Measurements from ENCODE around the gene CAPN12.

DNA sequence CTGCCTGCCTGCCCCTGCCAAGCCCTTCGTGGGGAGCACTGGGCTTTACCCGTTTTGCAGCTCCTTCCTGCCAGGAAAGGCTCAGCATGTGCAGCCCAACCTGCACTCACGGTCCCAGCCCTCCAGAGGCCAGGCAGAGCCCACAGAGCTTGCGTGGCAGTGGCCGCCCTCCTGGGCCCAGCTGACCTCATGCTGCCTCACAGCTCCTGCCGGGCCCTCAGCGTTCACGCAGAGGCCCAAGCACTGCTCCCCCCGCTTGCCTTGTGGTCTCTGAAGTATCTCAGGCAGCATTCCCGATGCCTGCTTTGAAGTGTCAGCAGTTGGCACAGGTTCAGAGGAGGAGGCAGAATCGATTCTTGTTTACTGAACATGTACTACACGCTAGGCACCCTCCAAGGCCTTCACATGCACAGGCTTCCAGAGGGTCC lies 32.5 kb downstream of the CAPN12 start:
- TF ChIP-seq FOXA2 (IDR thresholded peaks at IDR 0.05) (no peak), YY1 (IDR thresholded peaks at IDR 0.05) (no peak), SP1 (IDR thresholded peaks at IDR 0.05) (no peak), TAF1 (conservative IDR thresholded peaks at IDR 0.05) (no peak), RAD21 (IDR thresholded peaks at IDR 0.05) (no peak), JUND (IDR thresholded peaks at IDR 0.05) (no peak), GABPA (IDR thresholded peaks at IDR 0.05 in 1 of 2, conservative IDR thresholded peaks at IDR 0.05 in 1 of 2) (no peak), EGR1 (IDR thresholded peaks at IDR 0.05; ENCODE audit: low read depth in 2 of 2) (no peak)
- TF ChIP-seq, protein P1, sequence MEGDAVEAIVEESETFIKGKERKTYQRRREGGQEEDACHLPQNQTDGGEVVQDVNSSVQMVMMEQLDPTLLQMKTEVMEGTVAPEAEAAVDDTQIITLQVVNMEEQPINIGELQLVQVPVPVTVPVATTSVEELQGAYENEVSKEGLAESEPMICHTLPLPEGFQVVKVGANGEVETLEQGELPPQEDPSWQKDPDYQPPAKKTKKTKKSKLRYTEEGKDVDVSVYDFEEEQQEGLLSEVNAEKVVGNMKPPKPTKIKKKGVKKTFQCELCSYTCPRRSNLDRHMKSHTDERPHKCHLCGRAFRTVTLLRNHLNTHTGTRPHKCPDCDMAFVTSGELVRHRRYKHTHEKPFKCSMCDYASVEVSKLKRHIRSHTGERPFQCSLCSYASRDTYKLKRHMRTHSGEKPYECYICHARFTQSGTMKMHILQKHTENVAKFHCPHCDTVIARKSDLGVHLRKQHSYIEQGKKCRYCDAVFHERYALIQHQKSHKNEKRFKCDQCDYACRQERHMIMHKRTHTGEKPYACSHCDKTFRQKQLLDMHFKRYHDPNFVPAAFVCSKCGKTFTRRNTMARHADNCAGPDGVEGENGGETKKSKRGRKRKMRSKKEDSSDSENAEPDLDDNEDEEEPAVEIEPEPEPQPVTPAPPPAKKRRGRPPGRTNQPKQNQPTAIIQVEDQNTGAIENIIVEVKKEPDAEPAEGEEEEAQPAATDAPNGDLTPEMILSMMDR (IDR thresholded peaks at IDR 0.05; ENCODE audit: low read depth, low read length, missing input control), result no peak
- TF ChIP-seq, protein P2, sequence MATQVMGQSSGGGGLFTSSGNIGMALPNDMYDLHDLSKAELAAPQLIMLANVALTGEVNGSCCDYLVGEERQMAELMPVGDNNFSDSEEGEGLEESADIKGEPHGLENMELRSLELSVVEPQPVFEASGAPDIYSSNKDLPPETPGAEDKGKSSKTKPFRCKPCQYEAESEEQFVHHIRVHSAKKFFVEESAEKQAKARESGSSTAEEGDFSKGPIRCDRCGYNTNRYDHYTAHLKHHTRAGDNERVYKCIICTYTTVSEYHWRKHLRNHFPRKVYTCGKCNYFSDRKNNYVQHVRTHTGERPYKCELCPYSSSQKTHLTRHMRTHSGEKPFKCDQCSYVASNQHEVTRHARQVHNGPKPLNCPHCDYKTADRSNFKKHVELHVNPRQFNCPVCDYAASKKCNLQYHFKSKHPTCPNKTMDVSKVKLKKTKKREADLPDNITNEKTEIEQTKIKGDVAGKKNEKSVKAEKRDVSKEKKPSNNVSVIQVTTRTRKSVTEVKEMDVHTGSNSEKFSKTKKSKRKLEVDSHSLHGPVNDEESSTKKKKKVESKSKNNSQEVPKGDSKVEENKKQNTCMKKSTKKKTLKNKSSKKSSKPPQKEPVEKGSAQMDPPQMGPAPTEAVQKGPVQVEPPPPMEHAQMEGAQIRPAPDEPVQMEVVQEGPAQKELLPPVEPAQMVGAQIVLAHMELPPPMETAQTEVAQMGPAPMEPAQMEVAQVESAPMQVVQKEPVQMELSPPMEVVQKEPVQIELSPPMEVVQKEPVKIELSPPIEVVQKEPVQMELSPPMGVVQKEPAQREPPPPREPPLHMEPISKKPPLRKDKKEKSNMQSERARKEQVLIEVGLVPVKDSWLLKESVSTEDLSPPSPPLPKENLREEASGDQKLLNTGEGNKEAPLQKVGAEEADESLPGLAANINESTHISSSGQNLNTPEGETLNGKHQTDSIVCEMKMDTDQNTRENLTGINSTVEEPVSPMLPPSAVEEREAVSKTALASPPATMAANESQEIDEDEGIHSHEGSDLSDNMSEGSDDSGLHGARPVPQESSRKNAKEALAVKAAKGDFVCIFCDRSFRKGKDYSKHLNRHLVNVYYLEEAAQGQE (IDR thresholded peaks at IDR 0.05), result no peak
- TF ChIP-seq, protein P3, sequence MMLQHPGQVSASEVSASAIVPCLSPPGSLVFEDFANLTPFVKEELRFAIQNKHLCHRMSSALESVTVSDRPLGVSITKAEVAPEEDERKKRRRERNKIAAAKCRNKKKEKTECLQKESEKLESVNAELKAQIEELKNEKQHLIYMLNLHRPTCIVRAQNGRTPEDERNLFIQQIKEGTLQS (IDR thresholded peaks at IDR 0.05), result no peak
- TF ChIP-seq, protein P4, sequence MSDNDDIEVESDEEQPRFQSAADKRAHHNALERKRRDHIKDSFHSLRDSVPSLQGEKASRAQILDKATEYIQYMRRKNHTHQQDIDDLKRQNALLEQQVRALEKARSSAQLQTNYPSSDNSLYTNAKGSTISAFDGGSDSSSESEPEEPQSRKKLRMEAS (IDR thresholded peaks at IDR 0.05), result no peak
